ENCODE measurements around the gene MBOAT2. TPM values are rescaled to one million over a fixed set of nuclear protein-coding genes. Genes with fewer than 3 reads are reported as not detected.

The MBOAT2 gene
- total and polyA plus RNA-seq, 2 of the 13 experiments (the other 11 are each of a cell fraction or from before 2014, with no cell fraction given): 0.11 to 0.36 TPM

- TF ChIP-seq, protein P1, sequence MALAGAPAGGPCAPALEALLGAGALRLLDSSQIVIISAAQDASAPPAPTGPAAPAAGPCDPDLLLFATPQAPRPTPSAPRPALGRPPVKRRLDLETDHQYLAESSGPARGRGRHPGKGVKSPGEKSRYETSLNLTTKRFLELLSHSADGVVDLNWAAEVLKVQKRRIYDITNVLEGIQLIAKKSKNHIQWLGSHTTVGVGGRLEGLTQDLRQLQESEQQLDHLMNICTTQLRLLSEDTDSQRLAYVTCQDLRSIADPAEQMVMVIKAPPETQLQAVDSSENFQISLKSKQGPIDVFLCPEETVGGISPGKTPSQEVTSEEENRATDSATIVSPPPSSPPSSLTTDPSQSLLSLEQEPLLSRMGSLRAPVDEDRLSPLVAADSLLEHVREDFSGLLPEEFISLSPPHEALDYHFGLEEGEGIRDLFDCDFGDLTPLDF (CRISPR knock-in tag; IDR thresholded peaks at IDR 0.05): no peak
- TF ChIP-seq ZNF788 (CRISPR knock-in tag; IDR thresholded peaks at IDR 0.05; ENCODE audit: borderline replicate concordance) (no peak), NR2F1 (CRISPR knock-in tag; IDR thresholded peaks at IDR 0.05) (peak in 1 of 2 experiments; percentile 31; a peak in 1 of 4 replicates), HMG20A (CRISPR knock-in tag; IDR thresholded peaks at IDR 0.05; ENCODE audit: borderline replicate concordance) (0 out of 2 replicates have a peak, but pooled peaks have one; percentile 19), GTF3A (CRISPR knock-in tag; conservative IDR thresholded peaks at IDR 0.05) (no peak), CENPX (CRISPR knock-in tag; IDR thresholded peaks at IDR 0.05) (no peak), TAF1 (CRISPR knock-in tag; IDR thresholded peaks at IDR 0.05) (no peak), CHD2 (IDR thresholded peaks at IDR 0.05; ENCODE audit: low read depth, low read length) (no peak), ZNF124 (CRISPR knock-in tag; IDR thresholded peaks at IDR 0.05) (no peak), PHB2 (IDR thresholded peaks at IDR 0.05; ENCODE audit: partially characterized antibody) (no peak), ZHX1 (CRISPR knock-in tag; IDR thresholded peaks at IDR 0.05; ENCODE audit: low read depth) (no peak), ZFP36L1 (CRISPR knock-in tag; IDR thresholded peaks at IDR 0.05) (no peak), MYNN (CRISPR knock-in tag; IDR thresholded peaks at IDR 0.05; ENCODE audit: low read depth) (no peak), ZNF740 (CRISPR knock-in tag; IDR thresholded peaks at IDR 0.05) (no peak), ZNF629 (CRISPR knock-in tag; conservative IDR thresholded peaks at IDR 0.05) (no peak), ZNF121 (CRISPR knock-in tag; IDR thresholded peaks at IDR 0.05) (peak; percentile 65), ELF1 (CRISPR knock-in tag; IDR thresholded peaks at IDR 0.05) (no peak), HDAC1 (CRISPR knock-in tag; IDR thresholded peaks at IDR 0.05) (no peak), FOXO1 (CRISPR knock-in tag; IDR thresholded peaks at IDR 0.05) (no peak), SNAPC2 (CRISPR knock-in tag; IDR thresholded peaks at IDR 0.05) (no peak), ZNF432 (CRISPR knock-in tag; IDR thresholded peaks at IDR 0.05; ENCODE audit: borderline replicate concordance) (no peak), ZMYM3 (CRISPR knock-in tag; IDR thresholded peaks at IDR 0.05) (peak; percentile 43), HIVEP1 (CRISPR knock-in tag; IDR thresholded peaks at IDR 0.05) (no peak), TSC22D2 (CRISPR knock-in tag; IDR thresholded peaks at IDR 0.05; ENCODE audit: borderline replicate concordance) (no peak), MLLT10 (CRISPR knock-in tag; IDR thresholded peaks at IDR 0.05) (no peak), NFE2 (CRISPR knock-in tag; IDR thresholded peaks at IDR 0.05) (no peak), ZNF644 (CRISPR knock-in tag; IDR thresholded peaks at IDR 0.05; ENCODE audit: low read depth) (peak; percentile 74; the same call in 1 of the 2 replicates), RAD21 (CRISPR knock-in tag; IDR thresholded peaks at IDR 0.05) (no peak)
- TF ChIP-seq, protein P2, sequence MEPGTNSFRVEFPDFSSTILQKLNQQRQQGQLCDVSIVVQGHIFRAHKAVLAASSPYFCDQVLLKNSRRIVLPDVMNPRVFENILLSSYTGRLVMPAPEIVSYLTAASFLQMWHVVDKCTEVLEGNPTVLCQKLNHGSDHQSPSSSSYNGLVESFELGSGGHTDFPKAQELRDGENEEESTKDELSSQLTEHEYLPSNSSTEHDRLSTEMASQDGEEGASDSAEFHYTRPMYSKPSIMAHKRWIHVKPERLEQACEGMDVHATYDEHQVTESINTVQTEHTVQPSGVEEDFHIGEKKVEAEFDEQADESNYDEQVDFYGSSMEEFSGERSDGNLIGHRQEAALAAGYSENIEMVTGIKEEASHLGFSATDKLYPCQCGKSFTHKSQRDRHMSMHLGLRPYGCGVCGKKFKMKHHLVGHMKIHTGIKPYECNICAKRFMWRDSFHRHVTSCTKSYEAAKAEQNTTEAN (CRISPR knock-in tag; conservative IDR thresholded peaks at IDR 0.05): no peak
These were observed 40.6 kb downstream of the MBOAT2 start (continued) for GRCh38 chr2:8962890-8963289.

Data from HepG2 (cell line).